B cell (primary cell): ENCODE results near the gene PI4KA. TPM values are rescaled to one million over a fixed set of nuclear protein-coding genes. Genes with fewer than 3 reads are reported as not detected.

Source experiments
- ATAC-seq: fragments of 200-7000 bp; cut with Tn5 transposase; one replicate; pipeline ENCODE4 v1.10.0; 2021; ENCODE audit warnings: low read depth, mild to moderate bottlenecking, moderate number of reproducible peaks, moderate library complexity
- CTCF ChIA-PET: fragments of 350-600 bp; sonication (Branson Sonifier 250); formaldehyde crosslinking; loops from one replicate; lab custom pipeline; 2021; ENCODE audit warnings: antibody characterized with exemption, inconsistent platforms; lab: Charles Lee
- POLR2A ChIA-PET: fragments of 350-600 bp; sonication (Branson Sonifier 250); formaldehyde crosslinking; loops from one replicate; lab custom pipeline; 2021; ENCODE audit warnings: antibody characterized with exemption; lab: Charles Lee
- DNase-seq: peaks from one replicate; pipeline ENCODE4 v3.0.0; 2013
- H2AFZ ChIP-seq: 2 replicates; pipeline ENCODE4 v1.6.1; 2012; ENCODE audit warnings: mild to moderate bottlenecking, low read depth, low read length; ENCODE audit not compliant: insufficient read depth, poor library complexity, severe bottlenecking
- H3K27ac ChIP-seq, 2 donors: 1 replicate in 1 of 2; 2 replicates in 1 of 2; pipeline ENCODE4 v1.5.1; 2012 to 2013; ENCODE audit warnings: low read length in 2 of 2, mild to moderate bottlenecking in 2 of 2, moderate library complexity in 1 of 2
- H3K27me3 ChIP-seq, 4 experiments: fragments of 200-600 bp in 1 of 4; sonication (generic) in 1 of 4; replicated peaks in 1 of 4; 1 replicate in 2 of 4; 2 replicates in 2 of 4; pipeline versions ENCODE4 v1.6.1 to v1.7.0; 2013 to 2016; ENCODE audit warnings: low read length in 3 of 4, mild to moderate bottlenecking in 2 of 4, mixed read lengths in 1 of 4, moderate library complexity in 1 of 4; ENCODE audit not compliant: insufficient read depth in 4 of 4, control insufficient read depth in 3 of 4; ENCODE audit errors: control extremely low read depth in 1 of 4
- H3K36me3 ChIP-seq, 2 experiments: replicated peaks in 1 of 2; 1 replicate in 1 of 2; 2 replicates in 1 of 2; pipeline versions ENCODE4 v1.6.1 to v1.7.1; 2013; ENCODE audit warnings: low read length in 1 of 2; ENCODE audit not compliant: insufficient read depth in 2 of 2, control insufficient read depth in 1 of 2; ENCODE audit errors: control extremely low read depth in 1 of 2, extremely low read depth in 1 of 2
- H3K4me1 ChIP-seq, 2 donors: fragments of 200-600 bp in 1 of 2; sonication (generic) in 1 of 2; 1 replicate in 1 of 2; 2 replicates in 1 of 2; pipeline versions ENCODE4 v1.5.1 to v1.6.1; 2013 to 2017; ENCODE audit warnings: low read length in 2 of 2; ENCODE audit not compliant: control insufficient read depth in 2 of 2, insufficient read depth in 2 of 2
- H3K4me2 ChIP-seq: replicated peaks from 2 replicates; pipeline ENCODE3; 2012; ENCODE audit warnings: mild to moderate bottlenecking, low read depth, low read length; ENCODE audit not compliant: poor library complexity, severe bottlenecking
- H3K4me3 ChIP-seq, 5 experiments: fragments of 200-600 bp in 1 of 5; sonication (generic) in 1 of 5; 1 replicate in 3 of 5; 2 replicates in 2 of 5; pipeline versions ENCODE4 v1.5.1 to v1.7.0; 2011 to 2016; ENCODE audit warnings: low read length in 4 of 5, mild to moderate bottlenecking in 4 of 5, low read depth in 2 of 5, control low read depth in 1 of 5, moderate library complexity in 1 of 5; ENCODE audit not compliant: insufficient read depth in 1 of 5; ENCODE audit errors: control extremely low read depth in 1 of 5, extremely low read depth in 1 of 5
- H3K79me2 ChIP-seq: fragments of 200-600 bp; sonication (generic); one replicate; pipeline ENCODE4 v1.6.0; 2016; ENCODE audit warnings: low read length; ENCODE audit not compliant: control insufficient read depth, insufficient read depth
- H3K9ac ChIP-seq: fragments of 200-600 bp; sonication (generic); 2 replicates; pipeline ENCODE4 v1.6.1; 2017; ENCODE audit warnings: mild to moderate bottlenecking, low read length, moderate library complexity
- H3K9me3 ChIP-seq, 3 donors: one replicate each; pipeline versions ENCODE4 v1.6.1 to v1.7.1; 2013; ENCODE audit warnings: low read length in 2 of 3; ENCODE audit not compliant: control insufficient read depth in 2 of 3, insufficient read depth in 1 of 3; ENCODE audit errors: control extremely low read depth in 1 of 3
- H4K20me1 ChIP-seq: 2 replicates; pipeline ENCODE4 v1.6.0; 2012; ENCODE audit warnings: mild to moderate bottlenecking, low read length; ENCODE audit not compliant: insufficient read depth, control insufficient read depth, poor library complexity, severe bottlenecking
- H3K27ac Mint-ChIP-seq: one replicate; pipeline ENCODE4 v1.8.0; 2021; ENCODE audit warnings: mixed read lengths
- H3K27me3 Mint-ChIP-seq: one replicate; pipeline ENCODE4 v1.8.0; 2021; ENCODE audit warnings: mixed read lengths
- H3K4me1 Mint-ChIP-seq: one replicate; pipeline ENCODE4 v1.8.0; 2021; ENCODE audit warnings: mixed read lengths
- H3K4me3 Mint-ChIP-seq: one replicate; pipeline ENCODE4 v1.8.0; 2021; ENCODE audit warnings: mixed read lengths
- H3K9me3 Mint-ChIP-seq: one replicate; pipeline ENCODE4 v1.8.0; 2022; ENCODE audit warnings: mixed read lengths; ENCODE audit not compliant: insufficient read depth
- EZH2 ChIP-seq: IDR thresholded peaks from 2 replicates; pipeline ENCODE4 v1.6.1; 2012; ENCODE audit warnings: borderline replicate concordance, low read depth, mild to moderate bottlenecking, moderate library complexity, low read length; ENCODE audit not compliant: insufficient read depth, poor library complexity, severe bottlenecking
- WGBS: methylation state at CpG from one replicate; pipeline ENCODE4 v1.1.5; 2013; ENCODE audit warnings: missing lambda C conversion rate; ENCODE audit not compliant: insufficient coverage; 5-methylcytosine and 5-hydroxymethylcytosine counted together
- intact Hi-C: fragments of 100-400 bp; cut with micrococcal nuclease; formaldehyde crosslinking; loops from one replicate; pipeline ENCODE4 v1.10.0; 2022
- polyA plus RNA-seq: library from polyadenylated mRNA; depleted of rRNA; stranded (reverse); fragments of >200 nt; gene quantifications from 2 replicates; pipeline ENCODE4 v1.2.3, GENCODE V29; 2012
- total RNA-seq, 2 donors: library from RNA; stranded (reverse); fragments of 120-200 nt in 1 of 2; gene quantifications; 1 replicate in 1 of 2; 2 replicates in 1 of 2; pipeline versions ENCODE4 v1.2.3 to v1.2.4, GENCODE V29; 2013 to 2022
- TF ChIP-seq, protein P1 (sequence below): fragments of 200-600 bp; IDR thresholded peaks from one replicate; pipeline ENCODE4 v1.8.0; 2022; ENCODE audit warnings: antibody characterized with exemption, mild to moderate bottlenecking

Gene PI4KA
- total and polyA plus RNA-seq, 2 donors (not counting 1 experiment from before 2014, with no cell fraction given): 85.9 to 156 TPM

DNA sequence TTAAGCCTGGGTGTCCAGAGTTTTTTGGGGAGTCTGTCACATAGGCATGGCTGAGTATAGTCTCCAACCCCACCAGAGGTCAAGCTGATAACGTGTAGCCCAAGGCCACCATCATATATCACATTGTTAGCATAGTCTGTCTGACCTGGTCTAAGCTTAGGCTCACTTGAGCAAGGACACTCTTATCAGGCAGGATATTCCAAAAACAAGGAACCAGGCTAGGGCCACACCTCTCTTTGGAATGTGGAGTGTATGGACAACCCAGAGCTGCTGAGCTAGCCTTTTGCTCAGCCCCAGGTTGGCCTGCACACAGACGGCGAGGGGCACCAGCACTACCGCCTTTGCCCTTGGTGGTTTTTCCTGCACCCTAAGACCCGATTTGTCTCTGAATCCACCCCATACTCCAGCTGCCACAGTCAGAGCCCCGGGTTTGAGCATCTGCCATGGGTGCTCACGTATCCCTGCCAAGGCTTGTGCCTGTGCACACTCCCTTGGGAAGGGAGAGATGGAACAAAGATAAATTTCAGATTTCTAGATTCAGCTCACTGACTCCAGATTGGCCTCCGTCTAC lies 7.3 kb upstream of the PI4KA start:
- H3K9me3 ChIP-seq: no peaks in the 10 kb centered on the region
- TF ChIP-seq EZH2: no peak
- TF ChIP-seq, protein P1, sequence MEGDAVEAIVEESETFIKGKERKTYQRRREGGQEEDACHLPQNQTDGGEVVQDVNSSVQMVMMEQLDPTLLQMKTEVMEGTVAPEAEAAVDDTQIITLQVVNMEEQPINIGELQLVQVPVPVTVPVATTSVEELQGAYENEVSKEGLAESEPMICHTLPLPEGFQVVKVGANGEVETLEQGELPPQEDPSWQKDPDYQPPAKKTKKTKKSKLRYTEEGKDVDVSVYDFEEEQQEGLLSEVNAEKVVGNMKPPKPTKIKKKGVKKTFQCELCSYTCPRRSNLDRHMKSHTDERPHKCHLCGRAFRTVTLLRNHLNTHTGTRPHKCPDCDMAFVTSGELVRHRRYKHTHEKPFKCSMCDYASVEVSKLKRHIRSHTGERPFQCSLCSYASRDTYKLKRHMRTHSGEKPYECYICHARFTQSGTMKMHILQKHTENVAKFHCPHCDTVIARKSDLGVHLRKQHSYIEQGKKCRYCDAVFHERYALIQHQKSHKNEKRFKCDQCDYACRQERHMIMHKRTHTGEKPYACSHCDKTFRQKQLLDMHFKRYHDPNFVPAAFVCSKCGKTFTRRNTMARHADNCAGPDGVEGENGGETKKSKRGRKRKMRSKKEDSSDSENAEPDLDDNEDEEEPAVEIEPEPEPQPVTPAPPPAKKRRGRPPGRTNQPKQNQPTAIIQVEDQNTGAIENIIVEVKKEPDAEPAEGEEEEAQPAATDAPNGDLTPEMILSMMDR: no peak
- H3K36me3 ChIP-seq: peaks cover 2 to 15% of the 10 kb centered on the region in 2 experiments
- no peak overlapping the region for H3K9ac ChIP-seq
- Mint-ChIP-seq H3K4me3 (no peak overlapping the region), H3K9me3 (no peaks in the 10 kb centered on the region), H3K4me1 (peaks cover 11% of the 10 kb centered on the region), H3K27ac (no peak overlapping the region), H3K27me3 (no peaks in the 10 kb centered on the region)
- intact Hi-C loops: no loop called here
- ATAC-seq (no peak), DNase-seq (no peak)
- peaks cover 20% of the 10 kb centered on the region for H4K20me1 ChIP-seq
- ChIA-PET POLR2A (no interaction called here), CTCF (no interaction called here)
- H3K4me1 ChIP-seq: no peaks in the 10 kb centered on the region
- H3K4me3 ChIP-seq: no peak overlapping the region
- H3K4me2 ChIP-seq: no peak overlapping the region
- H3K79me2 ChIP-seq: peaks cover 21% of the 10 kb centered on the region
- WGBS: 100% methylated on average over 2 of the region's 8 CpGs
- no peak overlapping the region for H3K27ac ChIP-seq
- no peak overlapping the region for H2AFZ ChIP-seq
- no peaks in the 10 kb centered on the region for H3K27me3 ChIP-seq

- Histone ChIP-seq H3K9ac (no peak overlapping the region), H3K27me3 (no peaks in the 10 kb centered on the region), H4K20me1 (peaks cover 20% of the 10 kb centered on the region), H3K9me3 (no peaks in the 10 kb centered on the region), H3K4me3 (no peak overlapping the region), H2AFZ (no peak overlapping the region), H3K4me1 (peaks cover 0 to 4% of the 10 kb centered on the region in 2 donors), H3K36me3 (peaks cover 0 to 12% of the 10 kb centered on the region in 2 experiments), H3K27ac (no peak overlapping the region), H3K4me2 (no peak overlapping the region), H3K79me2 (peaks cover 27% of the 10 kb centered on the region)
- CTCF ChIA-PET: no interaction called here
- intact Hi-C loops: no loop called here
- DNase-seq (no peak), ATAC-seq (no peak)
- POLR2A ChIA-PET: no interaction called here
- TF ChIP-seq EZH2: no peak
- TF ChIP-seq, protein P1: no peak
- Mint-ChIP-seq H3K27me3 (no peaks in the 10 kb centered on the region), H3K27ac (no peak overlapping the region), H3K9me3 (no peaks in the 10 kb centered on the region), H3K4me1 (peaks cover 15% of the 10 kb centered on the region), H3K4me3 (no peak overlapping the region)
- 100% methylated on average over 2 of the region's 3 CpGs for WGBS
Measured at GRCh38 chr22:20865331-20865730, 6.7 kb upstream of the PI4KA start.
